SW 1271 (cell line): ENCODE results near the gene NEMF.
"Not testable (repeated sequence)": the region's sequence is repeated elsewhere in the genome, so short reads cannot be mapped to it uniquely, and the experiment has no call there.

Source experiments
- DNase-seq, 2 experiments: peaks; one replicate each; lab custom pipeline; 2025; lab: John Stamatoyannopoulos, UW

NEMF gene

GRCh38 chr14:49828640-49829039 lies 23.9 kb downstream of the NEMF start:
- DNase-seq, result no peak

- no peak for DNase-seq
Measured at GRCh38 chr14:49820176-49820575, 32.4 kb downstream of the NEMF start.

GRCh38 chr14:49816844-49817243 lies 35.7 kb downstream of the NEMF start:
- no peak for DNase-seq

GRCh38 chr14:49816118-49816517 lies 36.5 kb downstream of the NEMF start:
- DNase-seq, result not testable (repeated sequence)

GRCh38 chr14:49808780-49809179 lies 43.8 kb downstream of the NEMF start:
- no peak for DNase-seq

GRCh38 chr14:49796025-49796424 lies 56.6 kb downstream of the NEMF start:
- DNase-seq, result no peak

- DNase-seq, result no peak
Measured at GRCh38 chr14:49792618-49793017, 60.0 kb downstream of the NEMF start.

- DNase-seq, result no peak
Measured at GRCh38 chr14:49786315-49786714, 66.3 kb downstream of the NEMF start.

GRCh38 chr14:49783394-49784014 lies 69.1 kb downstream of the NEMF start:
- no peak for DNase-seq

- DNase-seq, result not testable (repeated sequence)
Measured at GRCh38 chr14:49781040-49781439, 71.5 kb downstream of the NEMF start.

- no peak for DNase-seq
Measured at GRCh38 chr14:49778421-49778820, 74.2 kb downstream of the NEMF start.

GRCh38 chr14:49774106-49774505 lies 78.5 kb downstream of the NEMF start:
- DNase-seq, result no peak

- DNase-seq, result not testable (repeated sequence)
Measured at GRCh38 chr14:49771691-49772090, 80.9 kb downstream of the NEMF start.

- DNase-seq, result no peak
Measured at GRCh38 chr14:49770212-49770817, 82.3 kb downstream of the NEMF start.

GRCh38 chr14:49769581-49770211 lies 82.9 kb downstream of the NEMF start:
- DNase-seq, result no peak

GRCh38 chr14:49769171-49769570 lies 83.4 kb downstream of the NEMF start:
- peak in 1 of 2 experiments; percentile 39 for DNase-seq

GRCh38 chr14:49768301-49769121 lies 84.1 kb downstream of the NEMF start:
- peak; percentile 56 to 71 for DNase-seq

- DNase-seq, result peak; percentile 38 to 82
Measured at GRCh38 chr14:49767571-49768300, 84.9 kb downstream of the NEMF start, which contains the start of gene KLHDC2. TSS of gene KLHDC2 (plus strand) at chr14:49768153. CDS start at chr14:49768469, 316 bp downstream.

- no peak for DNase-seq
Measured at GRCh38 chr14:49767270-49767570, 85.4 kb downstream of the NEMF start.

GRCh38 chr14:49766839-49767238 lies 85.7 kb downstream of the NEMF start:
- DNase-seq, result no peak

- DNase-seq, result no peak
Measured at GRCh38 chr14:49761839-49762551, 90.6 kb downstream of the NEMF start.
